ENCODE data around the gene CXCL6. TPM values are rescaled to one million over a fixed set of nuclear protein-coding genes. Genes with fewer than 3 reads are reported as not detected.

CXCL6 gene
- total and polyA plus RNA-seq, 4 donors, result 4.2 to 21.5 (median 6.4) TPM

DNA sequence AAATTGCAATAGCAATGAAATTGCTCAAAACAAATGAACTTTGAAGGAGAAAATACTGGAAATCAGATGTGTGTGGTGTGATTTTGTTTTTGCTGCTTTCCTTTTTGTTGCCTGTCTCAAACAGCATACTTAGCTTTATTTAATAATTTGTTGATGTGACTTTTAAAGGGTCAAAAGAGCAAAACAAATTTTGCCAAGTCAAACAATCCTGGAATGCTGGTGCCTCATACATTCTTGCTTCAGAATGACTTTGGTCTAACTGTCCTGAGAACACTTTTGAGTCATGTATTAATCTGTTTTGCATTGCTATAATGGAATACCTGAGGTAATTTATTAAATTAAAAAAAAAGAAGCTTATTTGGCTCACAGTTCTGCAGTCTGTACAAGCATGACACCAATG, 20.0 kb downstream of the CXCL6 start:
- H3K27me3 ChIP-seq (ENCODE audit: control insufficient read depth in 3 of 3, insufficient read depth in 3 of 3, low read length in 2 of 3), result peaks cover 0 to 13% (median 0%) of the 10 kb centered on the region in 3 donors

GRCh38 chr4:73859614-73860088, 23.2 kb downstream of the CXCL6 start:
- ATAC-seq (ENCODE audit: insufficient read depth, low FRiP score), result no peak
- H3K9ac ChIP-seq (ENCODE audit: insufficient read depth in 1 of 2, low read length in 2 of 2), result no peak overlapping the region
- no peaks in the 10 kb centered on the region for H3K36me3 ChIP-seq (ENCODE audit: control insufficient read depth in 4 of 4, insufficient read depth in 4 of 4, low read length in 4 of 4)
- peak in 2 of 3 donors; percentile 79 to 88 for DNase-seq
- H3K4me1 ChIP-seq (ENCODE audit: control insufficient read depth in 5 of 5, insufficient read depth in 5 of 5, low read length in 5 of 5), result peaks cover 0 to 8% (median 0%) of the 10 kb centered on the region in 5 donors
- no peaks in the 10 kb centered on the region for H3K9me3 ChIP-seq (ENCODE audit: control insufficient read depth in 4 of 4, insufficient read depth in 3 of 4, low read length in 3 of 4)
- TF ChIP-seq CTCF (IDR thresholded peaks at IDR 0.05; ENCODE audit: control extremely low read depth, extremely low read depth), result no peak
- H3K27ac ChIP-seq (ENCODE audit: low read depth in 1 of 2, low read length in 1 of 2), result no peak overlapping the region
- H3K4me3 ChIP-seq, result no peak overlapping the region
- H3K27me3 ChIP-seq (ENCODE audit: control insufficient read depth in 3 of 3, insufficient read depth in 3 of 3, low read length in 2 of 3), result no peaks in the 10 kb centered on the region

More for the DNA sequence above, 20.0 kb downstream of the CXCL6 start:
- no peak for TF ChIP-seq CTCF (IDR thresholded peaks at IDR 0.05; ENCODE audit: control extremely low read depth, extremely low read depth)
- ATAC-seq (ENCODE audit: insufficient read depth, low FRiP score), result no peak
- no peak overlapping the region for H3K4me3 ChIP-seq
- H3K9ac ChIP-seq (ENCODE audit: insufficient read depth in 1 of 2, low read length in 2 of 2), result no peak overlapping the region
- H3K4me1 ChIP-seq (ENCODE audit: control insufficient read depth in 5 of 5, insufficient read depth in 5 of 5, low read length in 5 of 5), result peaks cover 0 to 8% (median 0%) of the 10 kb centered on the region in 5 donors
- no peaks in the 10 kb centered on the region for H3K9me3 ChIP-seq (ENCODE audit: control insufficient read depth in 4 of 4, insufficient read depth in 3 of 4, low read length in 3 of 4)
- no peaks in the 10 kb centered on the region for H3K36me3 ChIP-seq (ENCODE audit: control insufficient read depth in 4 of 4, insufficient read depth in 4 of 4, low read length in 4 of 4)
- no peak for DNase-seq
- no peak overlapping the region for H3K27ac ChIP-seq (ENCODE audit: low read depth in 1 of 2, low read length in 1 of 2)

- Histone ChIP-seq H3K27ac (ENCODE audit: low read depth in 1 of 2, low read length in 1 of 2) (no peak overlapping the region), H3K9ac (ENCODE audit: insufficient read depth in 1 of 2, low read length in 2 of 2) (no peak overlapping the region), H3K36me3 (ENCODE audit: control insufficient read depth in 4 of 4, insufficient read depth in 4 of 4, low read length in 4 of 4) (no peaks in the 10 kb centered on the region), H3K9me3 (ENCODE audit: control insufficient read depth in 4 of 4, insufficient read depth in 3 of 4, low read length in 3 of 4) (no peaks in the 10 kb centered on the region), H3K4me3 (no peak overlapping the region), H3K4me1 (ENCODE audit: control insufficient read depth in 5 of 5, insufficient read depth in 5 of 5, low read length in 5 of 5) (peaks cover 0 to 8% (median 0%) of the 10 kb centered on the region in 5 donors), H3K27me3 (ENCODE audit: control insufficient read depth in 3 of 3, insufficient read depth in 3 of 3, low read length in 2 of 3) (no peaks in the 10 kb centered on the region)
- DNase-seq, result no peak
- no peak for TF ChIP-seq CTCF (IDR thresholded peaks at IDR 0.05; ENCODE audit: control extremely low read depth, extremely low read depth)
- ATAC-seq (ENCODE audit: insufficient read depth, low FRiP score), result no peak
- WGBS, 2 donors, result 55 to 66% methylated on average over 4 of the region's 4 CpGs
These were observed 23.7 kb downstream of the CXCL6 start for GRCh38 chr4:73860181-73860580.

GRCh38 chr4:73860917-73861316, 24.4 kb downstream of the CXCL6 start:
- H3K36me3 ChIP-seq (ENCODE audit: control insufficient read depth in 4 of 4, insufficient read depth in 4 of 4, low read length in 4 of 4), result no peaks in the 10 kb centered on the region
- no peaks in the 10 kb centered on the region for H3K27me3 ChIP-seq (ENCODE audit: control insufficient read depth in 3 of 3, insufficient read depth in 3 of 3, low read length in 2 of 3)
- no peak overlapping the region for H3K4me3 ChIP-seq
- H3K9ac ChIP-seq (ENCODE audit: insufficient read depth in 1 of 2, low read length in 2 of 2), result no peak overlapping the region
- no peak for TF ChIP-seq CTCF (IDR thresholded peaks at IDR 0.05; ENCODE audit: control extremely low read depth, extremely low read depth)
- no peak overlapping the region for H3K27ac ChIP-seq (ENCODE audit: low read depth in 1 of 2, low read length in 1 of 2)
- peaks cover 0 to 8% (median 0%) of the 10 kb centered on the region in 5 donors for H3K4me1 ChIP-seq (ENCODE audit: control insufficient read depth in 5 of 5, insufficient read depth in 5 of 5, low read length in 5 of 5)
- WGBS, 2 donors, result 72 to 80% methylated on average over 3 of the region's 3 CpGs
- DNase-seq, result no peak
- no peaks in the 10 kb centered on the region for H3K9me3 ChIP-seq (ENCODE audit: control insufficient read depth in 4 of 4, insufficient read depth in 3 of 4, low read length in 3 of 4)
- no peak for ATAC-seq (ENCODE audit: insufficient read depth, low FRiP score)

All from lung (tissue), 12 donors.